HG03565 (cell line): Measurements from ENCODE around the gene XCL1.

Source experiments
- ATAC-seq: cut with Tn5 transposase; IDR thresholded peaks from one replicate; pipeline ENCODE4 v1.9.1; 2021; ENCODE audit warnings: mild to moderate bottlenecking, moderate library complexity; ENCODE audit not compliant: unreplicated experiment

The XCL1 gene

GRCh38 chr1:168603501-168604110, 27.2 kb downstream of the XCL1 start:
- ATAC-seq, result no peak

GRCh38 chr1:168605443-168605842, 29.0 kb downstream of the XCL1 start:
- ATAC-seq, result no peak

- ATAC-seq, result no peak
These were observed 29.7 kb downstream of the XCL1 start for GRCh38 chr1:168606096-168606495.

DNA sequence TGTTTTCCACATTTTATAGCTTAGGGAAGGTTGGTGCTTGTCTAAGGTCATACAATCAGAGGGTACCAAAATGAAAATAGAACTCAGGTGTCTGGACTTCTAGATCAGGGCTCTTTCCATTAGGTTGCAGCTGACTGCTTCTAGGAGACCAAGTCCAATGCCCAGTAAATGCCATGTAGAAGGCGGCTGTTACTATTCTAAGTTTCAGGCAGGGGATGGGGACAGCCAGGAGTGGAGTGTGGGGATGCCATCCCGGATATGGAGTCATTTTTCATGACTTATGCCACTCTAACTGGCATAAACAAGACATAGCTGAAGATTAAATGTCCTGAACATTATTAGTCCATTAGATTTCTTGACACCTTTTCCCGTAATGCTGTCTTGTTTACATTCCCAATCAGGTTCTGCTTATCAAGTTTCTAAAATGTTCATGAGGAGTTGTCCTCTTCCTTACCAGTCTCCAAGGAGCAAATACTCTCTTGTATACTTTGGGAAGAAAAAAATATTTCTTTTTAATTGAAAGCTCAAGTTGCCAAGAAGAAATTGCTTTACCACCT, 31.5 kb downstream of the XCL1 start:
- ATAC-seq, result no peak

DNA sequence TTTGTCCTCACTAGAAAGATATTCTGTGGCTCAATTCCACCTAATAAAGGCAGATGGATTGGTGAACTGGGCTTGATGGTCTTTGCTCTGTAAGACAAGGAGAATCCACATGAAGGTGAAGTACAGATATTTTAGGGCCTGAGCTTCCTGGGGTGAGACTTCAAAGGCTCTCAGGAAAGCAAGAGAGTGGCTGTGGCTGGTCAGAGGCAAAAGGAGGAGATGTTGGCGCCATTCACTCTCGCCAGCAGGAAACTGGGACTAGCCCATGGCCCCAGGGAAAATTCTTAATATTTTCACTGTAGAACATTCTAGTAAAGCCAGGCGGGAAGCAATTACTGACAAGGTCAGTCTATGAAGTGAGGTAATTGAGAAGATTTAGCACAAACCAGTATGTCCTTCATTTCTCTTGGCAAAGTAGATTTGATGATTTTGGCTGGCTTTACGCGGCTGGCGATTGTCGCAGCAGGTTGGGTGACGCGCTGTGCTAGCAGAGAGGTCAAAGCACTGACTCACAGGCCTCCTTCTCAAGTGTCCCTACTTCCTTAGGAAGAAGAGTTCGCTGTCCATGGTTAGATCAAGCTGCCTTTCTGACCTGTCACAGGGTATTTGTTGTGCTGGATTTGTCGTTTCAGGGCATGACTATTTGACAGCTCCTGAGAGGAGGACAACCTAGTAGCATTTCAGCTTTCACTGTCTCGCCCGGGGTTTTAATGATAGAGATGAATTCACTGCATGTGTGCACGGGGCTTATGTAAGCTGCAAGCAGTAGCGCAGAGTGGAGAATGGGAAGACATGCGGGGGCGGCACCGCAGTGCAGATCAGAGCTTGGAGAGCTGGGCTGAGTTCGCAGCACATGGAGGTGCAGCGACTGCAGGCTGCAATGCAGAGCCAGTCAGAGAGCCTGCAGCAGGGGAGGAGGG, 32.7 kb downstream of the XCL1 start:
- ATAC-seq, result no peak

DNA sequence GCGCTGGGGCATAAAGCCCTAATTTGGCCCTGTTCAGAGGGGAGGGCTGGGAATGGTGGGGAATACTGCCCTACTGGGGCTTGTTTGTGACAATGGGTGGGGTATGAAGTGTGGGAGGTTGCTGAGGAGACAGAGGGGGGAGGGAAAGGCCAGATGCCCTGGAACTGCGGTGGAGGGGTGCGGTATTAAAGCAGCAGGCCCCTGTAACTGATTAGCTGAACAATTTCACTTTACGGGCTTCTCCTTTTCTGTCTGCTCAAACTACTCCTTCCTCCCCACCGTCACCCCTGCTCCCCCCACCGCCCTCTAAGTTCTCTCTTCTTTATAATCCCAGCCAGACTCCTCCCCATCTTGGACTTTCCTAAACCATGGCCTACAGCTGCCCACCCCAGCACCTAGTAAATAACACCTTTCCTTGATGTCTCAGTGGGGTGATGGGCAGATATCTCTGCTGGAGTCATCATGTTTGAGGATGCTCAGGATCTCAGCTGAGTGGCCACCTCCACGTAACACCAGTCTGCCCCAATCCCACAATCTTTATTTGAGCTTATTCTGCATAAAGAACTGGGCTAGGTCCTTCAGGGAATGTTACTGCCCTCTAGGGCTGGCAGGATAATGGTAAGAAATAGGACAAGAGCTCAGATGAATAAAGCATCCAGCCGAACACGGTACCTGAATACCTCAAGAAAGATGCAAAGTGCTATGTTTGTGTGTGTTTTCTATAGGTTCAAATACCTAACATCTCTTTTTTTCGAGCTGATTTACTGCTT, 33.5 kb downstream of the XCL1 start:
- no peak for ATAC-seq

GRCh38 chr1:168613038-168613451, 36.6 kb downstream of the XCL1 start:
- ATAC-seq, result no peak

GRCh38 chr1:168613691-168614231, 37.4 kb downstream of the XCL1 start:
- ATAC-seq, result no peak

DNA sequence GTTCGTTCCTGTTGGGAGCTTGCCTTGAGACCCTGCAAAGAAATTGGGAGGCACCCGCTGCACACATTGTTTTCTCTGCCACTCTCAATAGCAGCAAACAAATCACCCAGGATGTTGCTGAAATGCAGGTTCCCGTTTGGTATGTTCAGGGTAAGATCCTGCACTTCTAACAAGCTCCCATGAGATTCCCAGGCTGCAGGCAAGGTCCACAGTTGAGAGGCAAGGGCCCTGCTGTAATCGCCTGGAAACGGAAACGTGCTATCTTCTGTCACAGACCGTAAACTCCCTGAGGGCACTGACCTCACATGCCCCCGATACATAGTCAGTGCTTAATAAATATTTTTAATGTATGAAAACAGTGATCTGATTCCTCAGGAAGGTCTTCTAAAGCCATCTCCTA, 37.8 kb downstream of the XCL1 start:
- no peak for ATAC-seq

- ATAC-seq, result no peak
These were observed 39.6 kb downstream of the XCL1 start for GRCh38 chr1:168615965-168616364.

DNA sequence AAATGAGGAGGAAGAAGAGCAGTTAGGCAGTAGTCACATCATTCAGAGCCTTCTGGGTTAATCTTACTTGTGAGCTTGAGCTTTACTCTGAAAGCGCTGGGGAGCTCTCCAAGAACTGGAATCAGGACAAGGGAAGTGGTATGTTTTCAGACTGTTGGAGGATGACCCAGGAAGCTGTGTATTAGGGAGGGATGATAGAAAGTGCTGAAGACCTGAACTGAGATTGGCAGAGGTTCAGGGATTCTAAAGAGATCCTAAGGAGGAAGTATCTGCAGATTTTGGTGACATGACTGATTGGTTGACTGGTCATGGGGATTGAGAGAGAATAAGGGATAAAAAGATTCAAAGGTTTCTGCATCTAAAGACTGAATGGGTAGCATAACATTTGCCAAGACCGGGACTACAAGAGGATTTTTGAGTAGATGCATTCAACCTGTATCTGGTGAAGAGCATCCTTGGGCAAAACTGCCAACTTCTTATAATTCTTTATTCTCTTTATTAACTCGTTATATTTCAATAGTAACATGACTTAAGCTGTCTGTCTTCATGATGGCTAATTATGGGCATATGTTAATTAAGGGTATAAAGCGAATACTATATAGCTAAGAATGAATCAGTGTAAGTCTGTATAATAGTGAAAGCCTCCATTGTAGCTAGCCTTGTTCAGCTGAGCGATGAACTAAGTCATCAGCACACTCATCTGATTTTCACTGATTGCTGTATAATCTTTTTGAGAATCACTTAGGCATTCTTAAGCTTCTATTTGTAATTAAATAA, 41.8 kb downstream of the XCL1 start:
- no peak for ATAC-seq

GRCh38 chr1:168618886-168619285, 42.5 kb downstream of the XCL1 start:
- ATAC-seq, result no peak

- ATAC-seq, result no peak
These were observed 45.0 kb downstream of the XCL1 start for GRCh38 chr1:168621356-168621755.

DNA sequence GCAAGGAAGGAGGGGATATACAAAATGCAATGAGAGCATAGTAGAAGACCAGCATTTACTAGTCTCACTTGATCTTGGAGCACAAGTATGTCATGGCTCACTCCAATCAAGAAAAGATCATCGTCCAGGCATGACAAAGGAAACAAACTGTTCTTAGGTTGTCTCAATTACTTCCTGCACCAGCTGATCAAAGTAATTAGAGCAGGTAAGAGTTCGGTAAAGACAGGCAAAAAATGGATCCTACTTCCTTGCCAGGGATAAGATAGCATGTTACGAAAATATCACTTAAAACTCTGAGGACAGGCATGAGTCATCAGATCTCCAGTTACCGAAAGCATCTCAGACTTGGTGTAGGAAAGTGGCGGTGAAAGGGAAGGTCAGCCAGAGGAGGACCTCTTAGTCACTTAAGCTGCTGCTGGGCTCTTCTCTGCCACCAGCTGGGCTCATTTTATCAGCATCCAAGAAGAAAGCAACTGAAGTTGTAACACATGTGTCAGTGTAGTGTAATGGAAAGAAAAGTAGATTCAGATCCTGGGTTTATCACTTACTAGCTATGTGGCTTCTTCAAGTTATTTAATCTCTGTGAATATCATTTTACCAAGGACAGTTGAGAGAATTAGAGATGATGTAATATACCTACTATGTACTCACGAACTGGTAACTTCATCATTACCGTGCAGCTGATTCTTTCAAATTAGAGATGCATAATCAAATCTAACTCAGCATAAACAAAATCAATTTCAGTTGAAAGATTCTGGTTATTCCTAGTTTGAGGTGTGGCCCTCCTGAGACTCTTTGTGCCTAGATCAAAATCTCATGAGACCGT, 46.8 kb downstream of the XCL1 start:
- no peak for ATAC-seq

DNA sequence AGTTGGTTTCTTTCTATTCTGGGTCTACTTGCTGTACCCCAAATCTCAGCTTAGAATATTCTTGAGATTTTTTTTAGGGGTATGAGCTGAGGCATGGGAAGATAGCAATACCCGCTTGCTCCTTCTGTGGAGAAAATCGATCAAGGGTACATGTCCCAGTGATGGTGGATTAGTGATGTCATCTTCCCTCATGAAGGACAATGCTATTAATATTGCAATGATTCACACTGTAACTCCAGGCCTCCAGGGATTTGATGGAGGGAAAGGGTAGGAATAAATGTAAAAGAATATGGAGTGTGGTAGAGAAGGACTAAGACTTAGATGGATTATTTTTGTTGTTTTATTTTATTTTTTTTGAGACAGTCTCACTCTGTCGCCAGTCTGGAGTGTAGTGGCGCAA, 47.4 kb downstream of the XCL1 start:
- ATAC-seq, result no peak

DNA sequence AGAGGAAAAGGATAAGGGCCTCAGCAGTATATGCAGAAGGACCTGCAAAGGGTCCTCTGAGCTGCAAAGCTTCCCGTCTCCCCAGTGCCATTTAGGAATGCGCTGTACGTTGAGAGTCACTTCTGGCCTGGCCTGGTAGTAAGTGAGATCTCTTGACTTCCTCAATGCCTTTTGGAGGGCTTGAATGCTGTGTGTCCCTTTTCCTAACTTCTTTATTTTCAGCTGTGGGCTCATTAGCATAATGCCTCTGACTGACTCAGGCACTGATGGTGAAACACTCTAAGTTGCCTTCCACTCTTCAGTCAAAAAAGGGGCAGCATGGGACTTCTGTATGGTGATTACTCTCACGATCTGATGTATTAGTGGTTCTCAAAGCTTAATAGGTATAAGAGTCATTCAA, 49.9 kb downstream of the XCL1 start:
- no peak for ATAC-seq

DNA sequence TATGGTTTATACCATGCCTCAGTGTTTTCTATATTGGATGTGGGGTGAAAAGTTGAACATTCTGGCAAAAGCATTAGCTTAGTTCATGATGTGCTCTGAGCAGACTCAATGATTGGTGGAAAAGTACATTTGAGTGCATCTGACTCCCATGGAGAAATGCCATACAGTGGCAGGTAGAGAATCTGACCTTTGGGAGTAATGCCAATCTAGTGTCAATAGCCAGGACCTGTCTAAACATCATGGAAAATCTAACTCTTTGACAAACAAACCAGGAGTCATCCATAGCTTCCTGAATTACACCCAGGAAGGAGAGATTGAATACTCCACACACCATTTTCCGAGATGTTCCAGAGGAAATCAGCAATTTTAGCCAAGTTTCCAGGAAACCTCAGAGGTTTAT, 51.0 kb downstream of the XCL1 start:
- no peak for ATAC-seq

DNA sequence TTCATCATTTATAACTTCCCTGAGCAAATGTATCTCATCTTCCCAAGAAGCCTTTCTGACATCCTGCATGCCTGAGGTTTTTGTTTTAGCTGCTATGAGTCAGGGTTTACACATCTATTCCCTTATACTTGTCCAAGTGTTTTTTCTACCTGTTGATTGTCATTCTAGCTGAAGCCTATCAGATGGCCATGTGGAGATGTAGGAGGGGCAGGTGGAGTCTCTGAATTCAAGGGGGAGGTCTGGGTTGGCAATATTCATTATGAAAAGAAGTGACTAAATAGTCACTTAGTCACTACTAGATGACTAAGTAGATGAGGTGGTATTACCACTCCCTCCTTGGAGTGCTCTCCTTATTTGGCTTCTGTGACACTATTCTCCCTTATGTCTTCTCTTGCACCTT, 52.4 kb downstream of the XCL1 start:
- ATAC-seq, result no peak

- ATAC-seq, result no peak
These were observed 53.1 kb downstream of the XCL1 start for GRCh38 chr1:168629466-168629865.
